Ectodermal cell (in vitro differentiated cells): ENCODE data around the gene TBX15.
"Not testable (repeated sequence)": the region's sequence is repeated elsewhere in the genome, so short reads cannot be mapped to it uniquely, and the experiment has no call there.

Source experiments
- H3K27ac ChIP-seq: 2 replicates; pipeline ENCODE4 v1.7.0; 2013; ENCODE audit warnings: mild to moderate bottlenecking, low read depth, low read length; ENCODE audit not compliant: insufficient read depth, poor library complexity, severe bottlenecking
- H3K27me3 ChIP-seq: 2 replicates; pipeline ENCODE4 v1.7.0; 2013; ENCODE audit warnings: mild to moderate bottlenecking, low read length; ENCODE audit not compliant: insufficient read depth, control insufficient read depth, poor library complexity, severe bottlenecking
- H3K36me3 ChIP-seq: one replicate; pipeline ENCODE4 v1.7.0; 2013; ENCODE audit warnings: low read length; ENCODE audit not compliant: control insufficient read depth, insufficient read depth
- H3K4me1 ChIP-seq: one replicate; pipeline ENCODE4 v1.7.0; 2013; ENCODE audit warnings: low read length; ENCODE audit not compliant: control insufficient read depth, insufficient read depth
- H3K4me3 ChIP-seq: 2 replicates; pipeline ENCODE4 v1.7.0; 2013; ENCODE audit warnings: low read depth, low read length, control low read depth; ENCODE audit not compliant: insufficient read depth
- H3K9me3 ChIP-seq: 2 replicates; pipeline ENCODE4 v1.7.0; 2013; ENCODE audit warnings: mild to moderate bottlenecking, low read length, moderate library complexity; ENCODE audit not compliant: control insufficient read depth
- WGBS, 2 experiments: methylation state at CpG; one replicate each; pipeline ENCODE4 v1.1.7; 2013; ENCODE audit warnings: missing lambda C conversion rate in 2 of 2; 5-methylcytosine and 5-hydroxymethylcytosine counted together

Gene TBX15

GRCh38 chr1:118958937-118959631 lies 29.1 kb downstream of the TBX15 start:
- Histone ChIP-seq H3K27me3 (no peaks in the 10 kb centered on the region), H3K36me3 (no peaks in the 10 kb centered on the region), H3K4me3 (no peak overlapping the region), H3K9me3 (no peaks in the 10 kb centered on the region), H3K4me1 (peaks cover 6% of the 10 kb centered on the region), H3K27ac (no peak overlapping the region)
- WGBS, 2 experiments: 100% methylated on average over 1 of the region's 1 CpG

- Histone ChIP-seq H3K4me3 (no peak overlapping the region), H3K36me3 (no peaks in the 10 kb centered on the region), H3K9me3 (no peaks in the 10 kb centered on the region), H3K4me1 (peaks cover 6% of the 10 kb centered on the region), H3K27me3 (no peaks in the 10 kb centered on the region), H3K27ac (no peak overlapping the region)
- 62 to 84% methylated on average over 2 to 3 of the region's 3 CpGs for WGBS, 2 experiments
Measured at GRCh38 chr1:118958140-118958539, 30.0 kb downstream of the TBX15 start.

GRCh38 chr1:118957579-118957978 lies 30.6 kb downstream of the TBX15 start:
- not testable (repeated sequence) for H3K36me3 ChIP-seq, H3K27me3 ChIP-seq, H3K27ac ChIP-seq, H3K4me3 ChIP-seq, H3K4me1 ChIP-seq, H3K9me3 ChIP-seq
- WGBS, 2 experiments: 85 to 98% methylated on average over 2 to 5 of the region's 7 CpGs

- H3K36me3 ChIP-seq: no peaks in the 10 kb centered on the region
- H3K27ac ChIP-seq: no peak overlapping the region
- no peaks in the 10 kb centered on the region for H3K4me1 ChIP-seq
- H3K27me3 ChIP-seq: no peaks in the 10 kb centered on the region
- no peak overlapping the region for H3K4me3 ChIP-seq
- no peaks in the 10 kb centered on the region for H3K9me3 ChIP-seq
- WGBS, 2 experiments: 71 to 78% methylated on average over 3 of the region's 3 CpGs
Measured at GRCh38 chr1:118954301-118954905, 33.7 kb downstream of the TBX15 start.

GRCh38 chr1:118951270-118951936 lies 36.7 kb downstream of the TBX15 start:
- 93 to 100% methylated on average over 2 of the region's 2 CpGs for WGBS, 2 experiments
- Histone ChIP-seq H3K4me3 (no peak overlapping the region), H3K36me3 (no peaks in the 10 kb centered on the region), H3K4me1 (no peaks in the 10 kb centered on the region), H3K27ac (no peak overlapping the region), H3K9me3 (no peaks in the 10 kb centered on the region), H3K27me3 (no peaks in the 10 kb centered on the region)

- Histone ChIP-seq H3K27ac (no peak overlapping the region), H3K36me3 (no peaks in the 10 kb centered on the region), H3K4me1 (no peaks in the 10 kb centered on the region), H3K9me3 (no peaks in the 10 kb centered on the region), H3K4me3 (no peak overlapping the region), H3K27me3 (no peaks in the 10 kb centered on the region)
- 94 to 96% methylated on average over 2 of the region's 2 CpGs for WGBS, 2 experiments
Measured at GRCh38 chr1:118949315-118949714, 38.8 kb downstream of the TBX15 start.

DNA sequence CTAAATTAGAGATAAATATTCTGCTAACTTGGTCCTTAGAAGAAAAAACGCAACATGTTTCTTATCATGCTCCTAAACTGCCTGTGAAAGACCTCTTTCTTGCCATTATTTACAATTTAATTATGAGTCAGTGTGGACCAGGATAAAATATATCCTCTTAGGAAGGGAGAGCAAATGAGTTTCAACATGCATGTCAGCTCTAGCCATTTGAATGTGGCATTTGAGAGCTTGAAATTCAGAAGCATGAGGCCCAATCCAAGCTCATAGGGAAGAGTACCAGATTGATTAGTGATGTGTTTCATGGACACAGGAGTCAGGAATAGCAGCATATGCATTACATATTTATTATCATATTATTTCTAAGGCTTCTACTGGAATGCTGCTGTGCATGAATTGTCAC lies 39.3 kb downstream of the TBX15 start:
- H3K9me3 ChIP-seq: no peaks in the 10 kb centered on the region
- no peak overlapping the region for H3K27ac ChIP-seq
- H3K27me3 ChIP-seq: no peaks in the 10 kb centered on the region
- no peak overlapping the region for H3K4me3 ChIP-seq
- no peaks in the 10 kb centered on the region for H3K36me3 ChIP-seq
- no peaks in the 10 kb centered on the region for H3K4me1 ChIP-seq
- 100% methylated on average over 1 of the region's 1 CpG; no CpG with 5 or more reads in 1 of the 2 experiments for WGBS, 2 experiments

- Histone ChIP-seq H3K4me1 (no peaks in the 10 kb centered on the region), H3K4me3 (no peak overlapping the region), H3K36me3 (no peaks in the 10 kb centered on the region), H3K9me3 (no peaks in the 10 kb centered on the region), H3K27ac (no peak overlapping the region), H3K27me3 (no peaks in the 10 kb centered on the region)
Measured at GRCh38 chr1:118948351-118948750, 39.8 kb downstream of the TBX15 start.

DNA sequence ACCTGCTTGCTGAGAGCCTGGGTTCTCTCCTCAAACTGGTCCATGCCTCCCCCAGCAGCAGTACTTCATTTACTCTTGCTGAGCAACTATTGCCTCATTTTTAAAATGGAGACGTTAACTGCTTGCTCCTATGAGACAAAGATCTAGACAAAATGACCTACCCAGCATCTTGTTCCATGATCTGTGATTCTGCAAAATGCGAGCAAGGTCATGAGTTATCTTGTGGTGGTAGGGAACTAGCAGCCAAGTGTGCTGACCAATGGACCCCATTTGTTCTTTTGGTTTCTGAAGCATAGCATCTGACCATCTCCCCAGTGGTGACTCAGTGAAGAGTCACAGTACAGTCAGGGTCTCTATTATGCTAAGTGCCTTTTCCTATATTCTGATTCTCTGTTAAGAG lies 40.4 kb downstream of the TBX15 start:
- Histone ChIP-seq H3K4me3 (no peak overlapping the region), H3K27ac (no peak overlapping the region), H3K9me3 (no peaks in the 10 kb centered on the region), H3K36me3 (no peaks in the 10 kb centered on the region), H3K4me1 (no peaks in the 10 kb centered on the region), H3K27me3 (no peaks in the 10 kb centered on the region)
- WGBS, 2 experiments: 94 to 100% methylated on average over 2 of the region's 2 CpGs

DNA sequence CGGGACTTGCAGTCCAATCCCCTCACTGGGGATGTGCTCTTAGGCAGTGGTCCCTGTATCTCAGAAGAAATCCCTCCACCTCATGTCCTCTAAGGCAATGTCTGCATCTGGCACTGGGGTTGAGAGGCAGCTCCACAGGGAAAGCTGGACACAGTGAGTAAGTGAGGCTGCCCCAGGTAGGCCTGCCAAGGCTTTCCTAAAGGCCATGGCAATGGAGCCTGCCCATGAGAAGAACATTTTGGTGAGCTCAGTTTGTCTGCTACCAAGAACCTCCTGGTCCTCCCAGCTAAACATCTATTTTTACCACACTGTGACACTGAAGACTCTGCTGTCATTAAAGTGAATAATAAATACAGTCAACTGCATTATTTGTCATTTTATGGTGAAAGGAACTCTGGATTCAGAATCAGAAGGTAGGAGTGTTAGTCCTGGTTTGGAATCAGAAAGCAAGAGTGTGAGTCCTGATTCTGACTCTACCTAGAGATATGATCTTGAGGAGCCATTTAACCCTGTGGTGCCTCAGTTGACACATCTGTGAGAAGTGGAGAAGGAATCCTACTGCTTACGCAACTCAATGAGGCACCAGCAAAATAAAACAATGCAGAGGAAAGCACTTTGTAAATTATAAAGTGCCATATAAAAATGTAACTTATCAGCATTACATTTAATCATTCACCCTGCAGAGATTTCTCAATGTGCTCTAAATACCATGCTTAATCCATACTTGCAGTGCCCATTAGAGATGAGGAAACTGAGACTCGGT lies 41.0 kb downstream of the TBX15 start:
- 93 to 99% methylated on average over 3 of the region's 3 CpGs for WGBS, 2 experiments
- H3K36me3 ChIP-seq: no peaks in the 10 kb centered on the region
- H3K27me3 ChIP-seq: no peaks in the 10 kb centered on the region
- H3K4me3 ChIP-seq: no peak overlapping the region
- no peaks in the 10 kb centered on the region for H3K4me1 ChIP-seq
- H3K27ac ChIP-seq: no peak overlapping the region
- no peaks in the 10 kb centered on the region for H3K9me3 ChIP-seq
